ENCODE results near the gene POLDIP2. TPM values are rescaled to one million over a fixed set of nuclear protein-coding genes. Genes with fewer than 3 reads are reported as not detected.
A peak's percentile ranks its signal among the peaks of the same experiment; 100 is the strongest.

Gene POLDIP2
- total and polyA plus RNA-seq, 2 of the 13 experiments (the other 11 are each of a cell fraction or from before 2014, with no cell fraction given), result 85.9 to 114 TPM

GRCh38 chr17:28335959-28336871, 21.1 kb downstream of the POLDIP2 start (continued):
- no peak for TF ChIP-seq MATR3 (CRISPR knock-in tag; IDR thresholded peaks at IDR 0.05)
- no peak for TF ChIP-seq REST (IDR thresholded peaks at IDR 0.05; ENCODE audit: borderline replicate concordance in 1 of 2, low read depth in 1 of 2, low read length in 2 of 2)
- TF ChIP-seq RXRA (CRISPR knock-in tag; IDR thresholded peaks at IDR 0.05), result no peak
- no peak; the same call in 1 of the 2 replicates for TF ChIP-seq ZFP91 (CRISPR knock-in tag; IDR thresholded peaks at IDR 0.05; ENCODE audit: borderline replicate concordance)
- 0 out of 2 replicates have a peak, but pooled peaks have one; percentile 37 for TF ChIP-seq MYPOP (CRISPR knock-in tag; IDR thresholded peaks at IDR 0.05)
- peak; percentile 31; the same call in 1 of the 2 replicates for TF ChIP-seq FOSL2 (CRISPR knock-in tag; IDR thresholded peaks at IDR 0.05)
- peak; percentile 54; the same call in 1 of the 2 replicates for TF ChIP-seq ZNF891 (CRISPR knock-in tag; IDR thresholded peaks at IDR 0.05)
- TF ChIP-seq SAFB2 (CRISPR knock-in tag; IDR thresholded peaks at IDR 0.05; ENCODE audit: borderline replicate concordance, low read depth), result no peak
- no peak for TF ChIP-seq ZFP36L2 (CRISPR knock-in tag; IDR thresholded peaks at IDR 0.05)
- no peak; the same call in 1 of the 2 replicates for TF ChIP-seq DNMT3B (CRISPR knock-in tag; conservative IDR thresholded peaks at IDR 0.05)
- no peak for TF ChIP-seq SNAI1 (CRISPR knock-in tag; IDR thresholded peaks at IDR 0.05; ENCODE audit: borderline replicate concordance)
- peak; percentile 67; the same call in 1 of the 2 replicates for TF ChIP-seq ZBTB21 (CRISPR knock-in tag; IDR thresholded peaks at IDR 0.05)
- 0 out of 2 replicates have a peak, but pooled peaks have one; percentile 57 for TF ChIP-seq CCDC6 (CRISPR knock-in tag; IDR thresholded peaks at IDR 0.05)
- no peak for TF ChIP-seq ZNF263 (CRISPR knock-in tag; IDR thresholded peaks at IDR 0.05)
- no peak for TF ChIP-seq RFX3 (CRISPR knock-in tag; IDR thresholded peaks at IDR 0.05)
- no peak for TF ChIP-seq RXRB (CRISPR knock-in tag; IDR thresholded peaks at IDR 0.05; ENCODE audit: borderline replicate concordance)
- peak; percentile 66; the same call in 1 of the 2 replicates for TF ChIP-seq TGIF2 (CRISPR knock-in tag; IDR thresholded peaks at IDR 0.05)
- 0 out of 2 replicates have a peak, but pooled peaks have one; percentile 11 for TF ChIP-seq ZNF431 (CRISPR knock-in tag; IDR thresholded peaks at IDR 0.05; ENCODE audit: borderline replicate concordance, low read depth)
- no peak for TF ChIP-seq RFXANK (CRISPR knock-in tag; IDR thresholded peaks at IDR 0.05)
- no peak for TF ChIP-seq SUZ12 (IDR thresholded peaks at IDR 0.05; ENCODE audit: low read depth, low read length)
- no peak for TF ChIP-seq ZNF275 (CRISPR knock-in tag; IDR thresholded peaks at IDR 0.05; ENCODE audit: borderline replicate concordance)
